Measurements from ENCODE around the gene MR1. TPM values are rescaled to one million over a fixed set of nuclear protein-coding genes. Genes with fewer than 3 reads are reported as not detected.

MR1 gene
- 2.3 and 3.9 TPM in 2 replicates for total RNA-seq

DNA sequence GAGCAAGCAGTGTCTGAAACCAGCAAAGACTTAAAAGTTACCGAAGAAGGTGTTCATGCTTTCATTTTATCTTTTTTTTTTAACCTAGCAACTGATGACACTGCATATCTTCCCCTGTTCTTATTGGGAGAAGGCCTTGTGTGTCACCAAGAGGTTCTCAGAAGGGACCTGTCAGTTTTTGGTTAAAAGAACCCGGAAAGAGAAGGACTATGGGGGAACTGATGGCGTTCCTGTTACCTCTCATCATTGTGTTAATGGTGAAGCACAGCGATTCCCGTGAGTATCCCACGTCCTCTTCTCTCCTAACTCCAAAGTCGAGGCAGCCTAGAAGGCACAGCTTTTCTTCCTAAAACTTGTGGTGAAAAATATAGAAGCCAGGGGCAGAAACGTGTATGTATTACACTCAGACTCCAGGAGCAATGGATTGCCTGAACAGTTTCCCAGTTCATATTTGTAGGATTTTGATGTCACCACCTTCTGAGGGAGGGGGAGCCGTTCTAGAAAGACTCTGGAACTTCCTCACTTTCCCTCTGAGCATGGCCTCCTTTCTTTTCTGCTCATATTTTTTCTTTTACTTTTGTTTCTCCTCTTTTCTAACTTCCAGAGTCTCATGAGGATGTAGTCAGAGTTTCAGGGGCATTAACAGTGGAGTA, at the start of gene MR1:
MR1 (plus strand) TSS at position 185 of the 653 bp plus-strand sequence; CDS start at position 210, 25 bp downstream.

DNA sequence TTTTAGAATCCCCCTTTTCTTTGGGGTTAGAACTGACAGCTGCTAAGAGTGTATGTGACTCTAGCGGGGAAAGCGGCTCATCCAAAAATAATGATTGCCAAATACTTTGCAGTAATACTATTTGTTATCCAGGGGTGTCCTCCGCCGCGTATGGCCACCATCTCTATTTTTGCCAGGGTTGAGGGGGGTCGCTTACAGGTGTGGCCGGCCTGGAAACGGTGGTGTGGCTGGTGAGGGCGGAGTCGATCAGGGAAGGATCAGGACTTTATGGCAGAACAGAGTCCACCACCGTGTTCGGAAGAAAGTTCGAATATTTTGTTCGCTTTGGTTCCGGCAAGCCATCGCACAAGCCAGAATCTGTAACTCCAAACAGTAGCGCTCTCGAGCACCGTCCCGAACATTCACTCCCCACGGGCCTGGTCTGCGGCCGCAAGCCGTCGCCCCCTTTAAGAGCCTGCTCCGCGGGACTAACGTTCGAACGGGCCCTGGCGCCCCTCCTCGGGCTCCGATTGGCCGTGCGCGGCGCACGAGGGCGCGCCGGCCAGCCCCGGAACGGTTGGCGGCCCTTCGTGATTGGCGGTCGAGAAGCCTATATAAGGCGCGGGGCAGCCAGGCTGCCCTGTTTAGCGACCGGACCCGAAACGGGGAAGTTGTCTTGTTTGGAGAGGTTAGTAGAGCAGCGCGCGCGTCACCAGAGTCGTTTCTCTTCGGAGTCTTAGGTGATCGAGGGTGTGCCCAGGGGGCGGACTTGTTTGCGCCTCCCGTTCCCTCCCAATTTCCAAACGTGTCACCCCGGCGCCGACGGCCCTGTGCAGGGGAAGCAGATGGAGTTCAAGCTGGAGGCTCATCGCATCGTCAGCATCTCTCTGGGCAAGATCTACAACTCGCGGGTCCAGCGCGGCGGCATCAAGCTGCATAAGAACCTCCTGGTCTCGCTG, 54.6 kb downstream of the MR1 start, which contains the start of gene IER5:
IER5 (plus strand) TSS at position 622 of the 938 bp plus-strand sequence; CDS start at position 825, 203 bp downstream.

Other genes with a start within 250 kb of the MR1 start
- 4.0 and 4.6 TPM in 2 replicates for gene KIAA1614, start 121.1 kb upstream of the MR1 start, total RNA-seq
- gene STX6, start 11.1 kb upstream of the MR1 start, total RNA-seq: 50.6 and 52.4 TPM in 2 replicates
- gene IER5, start 54.7 kb downstream of the MR1 start, total RNA-seq: 17.0 and 22.9 TPM in 2 replicates

Measured in vein endothelial cell (primary cell).